Measurements from ENCODE around the gene DTNA.

DNA sequence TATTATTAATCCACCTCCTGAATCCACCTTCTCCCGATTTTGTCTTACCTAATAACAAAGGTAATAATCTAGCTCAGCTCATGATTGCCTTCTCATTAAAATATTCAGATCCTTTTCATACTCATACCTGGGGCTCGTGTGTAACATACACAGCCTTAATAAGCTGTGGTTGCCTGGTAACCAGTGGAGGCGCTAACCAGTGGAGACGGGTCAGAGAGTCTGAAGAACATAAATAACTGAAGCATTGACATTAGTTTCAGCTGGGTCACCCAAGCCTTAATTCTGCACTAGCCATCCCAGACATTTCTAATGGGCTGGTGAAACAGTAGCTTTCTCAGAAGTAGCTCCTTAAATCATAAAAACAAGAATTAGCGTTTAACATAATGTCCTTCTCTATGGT is 14.8 kb upstream of the DTNA start:
- TF ChIP-seq EZH2phosphoT487 (IDR thresholded peaks at IDR 0.05; ENCODE audit: borderline replicate concordance, low read length), result no peak
- TF ChIP-seq, protein P1, sequence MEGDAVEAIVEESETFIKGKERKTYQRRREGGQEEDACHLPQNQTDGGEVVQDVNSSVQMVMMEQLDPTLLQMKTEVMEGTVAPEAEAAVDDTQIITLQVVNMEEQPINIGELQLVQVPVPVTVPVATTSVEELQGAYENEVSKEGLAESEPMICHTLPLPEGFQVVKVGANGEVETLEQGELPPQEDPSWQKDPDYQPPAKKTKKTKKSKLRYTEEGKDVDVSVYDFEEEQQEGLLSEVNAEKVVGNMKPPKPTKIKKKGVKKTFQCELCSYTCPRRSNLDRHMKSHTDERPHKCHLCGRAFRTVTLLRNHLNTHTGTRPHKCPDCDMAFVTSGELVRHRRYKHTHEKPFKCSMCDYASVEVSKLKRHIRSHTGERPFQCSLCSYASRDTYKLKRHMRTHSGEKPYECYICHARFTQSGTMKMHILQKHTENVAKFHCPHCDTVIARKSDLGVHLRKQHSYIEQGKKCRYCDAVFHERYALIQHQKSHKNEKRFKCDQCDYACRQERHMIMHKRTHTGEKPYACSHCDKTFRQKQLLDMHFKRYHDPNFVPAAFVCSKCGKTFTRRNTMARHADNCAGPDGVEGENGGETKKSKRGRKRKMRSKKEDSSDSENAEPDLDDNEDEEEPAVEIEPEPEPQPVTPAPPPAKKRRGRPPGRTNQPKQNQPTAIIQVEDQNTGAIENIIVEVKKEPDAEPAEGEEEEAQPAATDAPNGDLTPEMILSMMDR (conservative IDR thresholded peaks at IDR 0.05; ENCODE audit: low read depth, low read length), result no peak
- no peak for TF ChIP-seq EZH2 (IDR thresholded peaks at IDR 0.05; ENCODE audit: low read length, unreplicated experiment)

Data from PC-3 (cell line).